Measurements from ENCODE around the gene TMTC1. TPM values are rescaled to one million over a fixed set of nuclear protein-coding genes. Genes with fewer than 3 reads are reported as not detected.

Gene TMTC1
- total RNA-seq, 2 donors from 2014 or later, result 0.22 to 0.51 TPM

DNA sequence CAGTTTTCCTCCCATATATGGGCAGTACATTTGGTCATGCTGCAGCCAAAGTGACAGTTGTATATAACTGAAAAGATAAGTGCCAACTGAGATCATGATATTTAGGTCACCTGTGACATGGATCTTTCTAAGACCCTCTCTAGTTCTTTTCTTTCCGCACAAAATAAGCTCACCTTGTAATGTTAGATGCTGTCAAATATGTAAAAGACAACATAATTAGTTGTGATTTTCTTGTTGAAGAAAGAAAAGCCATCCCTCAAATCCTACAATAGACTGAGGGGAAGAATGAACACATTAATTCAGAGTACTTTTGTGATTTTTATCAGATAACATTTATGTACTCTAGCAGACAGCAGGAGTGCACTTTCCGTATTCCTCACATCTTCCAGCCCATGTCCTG, 323.7 kb downstream of the TMTC1 start:
- ATAC-seq (replicated peaks in 1 of 2), result no peak
- Mint-ChIP-seq H3K36me3 (ENCODE audit: insufficient read depth in 2 of 2) (no peaks in the 10 kb centered on the region), H3K27me3 (ENCODE audit: low read depth) (no peaks in the 10 kb centered on the region), H3K9me3 (peaks cover 0 to 2% of the 10 kb centered on the region in 2 donors), H3K4me3 (no peak overlapping the region), H3K4me1 (ENCODE audit: low read depth) (no peaks in the 10 kb centered on the region), H3K27ac (no peak overlapping the region)
- DNase-seq, result no peak

DNA sequence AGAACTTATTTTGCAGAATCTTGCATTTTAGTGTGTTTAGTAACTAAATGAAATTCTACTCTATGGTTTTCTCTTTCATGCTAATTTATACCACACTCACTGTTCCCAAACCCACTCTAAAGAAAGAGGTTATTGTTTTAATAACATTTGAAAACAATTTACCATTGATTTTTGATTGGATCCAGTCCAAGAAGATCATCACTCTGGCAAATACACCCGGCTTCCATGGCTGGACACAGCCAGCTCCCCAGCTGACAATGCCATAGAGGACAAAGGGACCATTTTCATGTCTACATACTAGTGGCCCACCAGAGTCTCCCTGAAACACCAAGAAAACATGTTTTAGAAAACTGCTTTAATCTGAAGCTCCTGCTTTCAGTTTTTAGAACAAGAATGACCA, 328.7 kb downstream of the TMTC1 start:
- H3K9me3 Mint-ChIP-seq, result peaks cover 0 to 2% of the 10 kb centered on the region in 2 donors
- no peaks in the 10 kb centered on the region for H3K4me1 Mint-ChIP-seq (ENCODE audit: low read depth)
- H3K27ac Mint-ChIP-seq, result no peak overlapping the region
- H3K4me3 Mint-ChIP-seq, result no peak overlapping the region
- DNase-seq, result no peak
- no peak for ATAC-seq (replicated peaks in 1 of 2)
- peaks cover 17% of the 10 kb centered on the region for H3K27me3 Mint-ChIP-seq (ENCODE audit: low read depth)
- H3K36me3 Mint-ChIP-seq (ENCODE audit: insufficient read depth in 2 of 2), result no peaks in the 10 kb centered on the region

DNA sequence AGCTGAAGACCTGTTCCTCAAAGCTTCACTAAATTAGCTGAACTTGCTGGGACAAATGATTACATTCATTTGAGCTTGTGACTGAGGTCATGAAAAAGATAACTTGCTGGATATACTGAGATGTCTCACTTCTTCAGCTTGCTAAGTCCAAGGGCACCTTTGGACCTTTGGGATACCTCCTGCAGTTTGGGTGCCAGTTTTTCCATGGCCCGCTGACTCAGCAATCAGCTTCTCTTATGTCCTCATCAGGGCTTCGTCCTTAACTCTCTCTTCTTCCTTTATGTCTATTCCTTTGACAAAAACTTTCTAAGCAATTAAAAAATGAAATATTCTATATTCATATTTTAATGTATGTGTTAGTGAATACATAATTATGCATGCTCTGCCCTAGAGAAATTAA, 331.9 kb downstream of the TMTC1 start:
- DNase-seq (no peak), ATAC-seq (replicated peaks in 1 of 2) (no peak)
- H3K4me3 Mint-ChIP-seq, result no peak overlapping the region
- no peak overlapping the region for H3K27ac Mint-ChIP-seq
- peaks cover 22% of the 10 kb centered on the region for H3K27me3 Mint-ChIP-seq (ENCODE audit: low read depth)
- H3K4me1 Mint-ChIP-seq (ENCODE audit: low read depth), result no peaks in the 10 kb centered on the region
- H3K9me3 Mint-ChIP-seq, result no peaks in the 10 kb centered on the region
- no peaks in the 10 kb centered on the region for H3K36me3 Mint-ChIP-seq (ENCODE audit: insufficient read depth in 2 of 2)

All from activated T-cell treated with anti-CD3 and anti-CD28 coated beads, Interleukin-2, amount 50 U/mL, for 72 hours (primary cell).